GM21717 (cell line): Measurements from ENCODE around the gene HEMGN.
"Not testable (repeated sequence)": the region's sequence is repeated elsewhere in the genome, so short reads cannot be mapped to it uniquely, and the experiment has no call there.

Source experiments
- ATAC-seq: cut with Tn5 transposase; IDR thresholded peaks from one replicate; pipeline ENCODE4 v1.9.1; 2021; ENCODE audit warnings: mild to moderate bottlenecking, moderate library complexity; ENCODE audit not compliant: unreplicated experiment

The HEMGN gene

GRCh38 chr9:97964901-97965300, 26.9 kb upstream of the HEMGN start:
- no peak for ATAC-seq

- no peak for ATAC-seq
These were observed 25.3 kb upstream of the HEMGN start for GRCh38 chr9:97963232-97963631.

- ATAC-seq, result no peak
These were observed 24.6 kb upstream of the HEMGN start for GRCh38 chr9:97962575-97962974.

GRCh38 chr9:97962136-97962535, 24.2 kb upstream of the HEMGN start:
- ATAC-seq, result no peak

GRCh38 chr9:97961361-97961760, 23.4 kb upstream of the HEMGN start:
- ATAC-seq, result no peak

GRCh38 chr9:97960678-97961328, 22.8 kb upstream of the HEMGN start:
- ATAC-seq, result not testable (repeated sequence)

GRCh38 chr9:97959585-97959984, 21.6 kb upstream of the HEMGN start:
- no peak for ATAC-seq

GRCh38 chr9:97958812-97959511, 21.0 kb upstream of the HEMGN start:
- ATAC-seq, result no peak

GRCh38 chr9:97956331-97956730, 18.4 kb upstream of the HEMGN start:
- ATAC-seq, result no peak

- ATAC-seq, result peak; percentile 66
These were observed 16.6 kb upstream of the HEMGN start for GRCh38 chr9:97954550-97954989.

- not testable (repeated sequence) for ATAC-seq
These were observed 12.9 kb upstream of the HEMGN start for GRCh38 chr9:97950873-97951272.

- ATAC-seq, result not testable (repeated sequence)
These were observed 9.1 kb upstream of the HEMGN start for GRCh38 chr9:97947094-97947493.

GRCh38 chr9:97945470-97945869, 7.5 kb upstream of the HEMGN start:
- ATAC-seq, result not testable (repeated sequence)

GRCh38 chr9:97944612-97945011, 6.6 kb upstream of the HEMGN start:
- no peak for ATAC-seq

GRCh38 chr9:97943308-97943855, 5.4 kb upstream of the HEMGN start:
- ATAC-seq, result no peak

- no peak for ATAC-seq
These were observed 3.4 kb upstream of the HEMGN start for GRCh38 chr9:97941323-97941722.

- no peak for ATAC-seq
These were observed 2.8 kb upstream of the HEMGN start for GRCh38 chr9:97940741-97941140.

- no peak for ATAC-seq
These were observed 2.3 kb upstream of the HEMGN start for GRCh38 chr9:97940233-97940632.

GRCh38 chr9:97936998-97937397, 974 bp downstream of the HEMGN start:
- ATAC-seq, result no peak

- ATAC-seq, result no peak
These were observed 2.7 kb downstream of the HEMGN start for GRCh38 chr9:97935276-97935675.

- no peak for ATAC-seq
These were observed 3.5 kb downstream of the HEMGN start for GRCh38 chr9:97934321-97935115.
